AG04450 (cell line): ENCODE measurements around the gene GPANK1. TPM values are rescaled to one million over a fixed set of nuclear protein-coding genes. Genes with fewer than 3 reads are reported as not detected.
A peak's percentile ranks its signal among the peaks of the same experiment; 100 is the strongest.

Experiments
- CTCF ChIA-PET: fragments of 300-600, 350-600 bp; formaldehyde crosslinking; extraction: SDS; loops from one replicate; lab custom pipeline; 2022; ENCODE audit warnings: antibody characterized with exemption, inconsistent platforms; lab: Charles Lee
- POLR2A ChIA-PET: fragments of 350-600 bp; formaldehyde crosslinking; extraction: SDS; loops from one replicate; lab custom pipeline; 2021; ENCODE audit warnings: antibody characterized with exemption, inconsistent platforms; lab: Yijun Ruan, JAX
- DNase-seq: peaks from one replicate; pipeline ENCODE4 v3.0.0-alpha.2; 2011; ENCODE audit warnings: low read depth, low spot score
- H3K27ac ChIP-seq: one replicate; pipeline ENCODE4 v1.5.1; 2012; ENCODE audit warnings: low read depth, low read length, control low read depth
- H3K27me3 ChIP-seq: one replicate; pipeline ENCODE4 v1.6.0; 2012; ENCODE audit warnings: low read length; ENCODE audit not compliant: control insufficient read depth, insufficient read depth
- H3K4me3 ChIP-seq: 2 replicates; pipeline ENCODE4 v1.5.1; 2011; ENCODE audit warnings: mild to moderate bottlenecking, low read depth, low read length, control low read depth
- H3K9me3 ChIP-seq: 2 replicates; pipeline ENCODE4 v1.5.1; 2012; ENCODE audit warnings: low read length; ENCODE audit not compliant: control insufficient read depth, insufficient read depth
- polyA minus RNA-seq: library from RNA; depleted of rRNA, polyadenylated mRNA; stranded (reverse); fragments of >200 nt; gene quantifications from 2 replicates; pipeline ENCODE4 v1.2.3, GENCODE V29; 2011; rRNA and poly(A)+ RNA removed
- polyA plus RNA-seq: library from polyadenylated mRNA; depleted of rRNA; stranded (reverse); fragments of >200 nt; gene quantifications from 2 replicates; pipeline ENCODE4 v1.2.3, GENCODE V29; 2011; rRNA removed
- TF ChIP-seq, protein P1 (sequence below): IDR thresholded peaks from 2 replicates; pipeline ENCODE4 v1.5.1; 2011; ENCODE audit warnings: low read depth, low read length, control low read depth, inconsistent platforms

Gene GPANK1
- 12.7 and 13.5 TPM in 2 replicates for polyA plus RNA-seq
- 7.2 and 7.5 TPM in 2 replicates for polyA minus RNA-seq

DNA sequence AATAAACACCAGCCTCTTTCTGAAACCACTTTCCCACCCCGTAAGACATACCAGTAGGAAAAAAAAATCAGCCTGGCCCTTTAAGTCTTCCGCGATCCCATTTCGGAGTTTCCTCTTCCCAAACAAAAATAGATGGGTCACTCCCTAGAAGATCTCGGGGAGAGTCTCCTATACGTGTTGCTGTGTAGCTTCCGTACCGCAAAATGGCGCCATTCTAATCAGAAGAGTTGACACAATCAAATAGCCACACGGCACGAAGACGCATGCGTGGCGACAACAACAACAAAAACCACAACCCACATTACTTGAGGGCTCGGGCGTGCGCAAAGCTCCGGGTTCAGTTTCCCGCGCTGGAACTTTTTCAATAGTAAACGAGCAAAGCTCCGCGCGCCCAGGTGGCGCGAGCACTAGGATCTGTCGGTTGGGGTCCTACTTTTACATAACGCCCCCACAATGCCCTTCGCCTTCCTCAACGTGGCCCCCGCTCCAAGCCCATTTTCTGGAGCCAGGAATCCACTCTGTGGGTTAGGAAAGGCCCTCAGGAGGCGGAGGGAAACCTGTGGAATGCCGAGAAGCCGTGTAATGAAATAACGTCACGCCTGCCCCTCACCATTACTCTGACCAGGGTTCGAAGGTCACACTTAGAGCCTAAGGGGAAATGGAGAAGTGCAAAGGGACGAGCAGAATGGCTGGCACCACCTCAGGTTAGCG, at the start of gene GPANK1:
TSS of gene GPANK1 (minus strand) at position 208 of the 711 bp plus-strand sequence. CDS start 519 bp downstream, outside the sequence.
- no peaks in the 10 kb centered on the region for H3K27me3 ChIP-seq
- DNase-seq = peak; percentile 87
- TF ChIP-seq, protein P1, sequence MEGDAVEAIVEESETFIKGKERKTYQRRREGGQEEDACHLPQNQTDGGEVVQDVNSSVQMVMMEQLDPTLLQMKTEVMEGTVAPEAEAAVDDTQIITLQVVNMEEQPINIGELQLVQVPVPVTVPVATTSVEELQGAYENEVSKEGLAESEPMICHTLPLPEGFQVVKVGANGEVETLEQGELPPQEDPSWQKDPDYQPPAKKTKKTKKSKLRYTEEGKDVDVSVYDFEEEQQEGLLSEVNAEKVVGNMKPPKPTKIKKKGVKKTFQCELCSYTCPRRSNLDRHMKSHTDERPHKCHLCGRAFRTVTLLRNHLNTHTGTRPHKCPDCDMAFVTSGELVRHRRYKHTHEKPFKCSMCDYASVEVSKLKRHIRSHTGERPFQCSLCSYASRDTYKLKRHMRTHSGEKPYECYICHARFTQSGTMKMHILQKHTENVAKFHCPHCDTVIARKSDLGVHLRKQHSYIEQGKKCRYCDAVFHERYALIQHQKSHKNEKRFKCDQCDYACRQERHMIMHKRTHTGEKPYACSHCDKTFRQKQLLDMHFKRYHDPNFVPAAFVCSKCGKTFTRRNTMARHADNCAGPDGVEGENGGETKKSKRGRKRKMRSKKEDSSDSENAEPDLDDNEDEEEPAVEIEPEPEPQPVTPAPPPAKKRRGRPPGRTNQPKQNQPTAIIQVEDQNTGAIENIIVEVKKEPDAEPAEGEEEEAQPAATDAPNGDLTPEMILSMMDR = 0 out of 2 replicates have a peak, but pooled peaks have one; percentile 5
- POLR2A ChIA-PET = interaction anchor here (0.6 to 1.9 kb wide), 10 partner anchors 9 to 198 kb away, joined by 3 to 11 read pairs (median 4); partner anchors contain the start of genes ABHD16A, BAG6, HSPA1B and NEU1
- peak within 1 kb of the TSS; percentile 90 for H3K27ac ChIP-seq
- CTCF ChIA-PET = interaction anchor here (0.6 to 2.1 kb wide), 8 partner anchors 11 to 288 kb away, joined by 3 to 7 read pairs (median 4); partner anchors contain the start of genes ATP6V1G2, BAG6 and LSM2
- no peaks in the 10 kb centered on the region; the same call in 1 of the 2 replicates for H3K9me3 ChIP-seq
- H3K4me3 ChIP-seq = peak within 1 kb of the TSS; percentile 98

DNA sequence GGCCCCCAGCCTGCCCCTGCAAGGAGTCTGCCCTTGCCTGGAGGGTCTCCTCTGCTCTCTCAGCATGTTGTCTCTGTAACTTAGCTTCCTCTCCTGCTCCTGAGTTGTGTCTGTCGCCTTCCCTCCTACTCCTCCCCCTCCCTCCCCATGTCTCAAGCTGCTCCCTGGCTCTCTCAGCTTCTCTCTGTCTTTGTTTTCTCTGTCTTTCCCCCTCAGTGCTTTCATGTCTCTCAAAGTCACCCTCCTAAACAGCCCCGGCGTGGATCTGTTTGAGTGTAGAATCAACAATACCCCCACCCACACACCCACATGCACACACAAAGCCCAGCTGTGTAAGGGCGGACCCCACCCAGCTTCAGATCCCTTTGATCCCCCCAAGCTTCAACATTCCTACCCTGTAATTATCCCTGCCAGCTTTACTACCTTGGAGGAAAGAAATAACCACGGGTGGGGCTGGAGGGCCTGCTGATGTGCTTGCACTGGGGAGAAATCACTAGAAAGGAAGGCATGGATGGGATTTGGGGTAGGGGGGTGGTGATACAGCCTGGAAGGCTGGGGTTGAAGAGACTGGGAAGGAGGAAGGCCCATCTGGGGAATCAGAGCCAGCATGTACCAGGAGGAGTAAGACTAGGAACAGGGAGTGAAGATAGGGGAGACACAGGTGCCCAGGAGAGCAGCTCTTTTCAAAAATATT, 49.3 kb upstream of the GPANK1 start:
- Histone ChIP-seq H3K27me3 (peaks cover 37% of the 10 kb centered on the region), H3K9me3 (no peaks in the 10 kb centered on the region), H3K27ac (no peak overlapping the region), H3K4me3 (no peak overlapping the region)
- DNase-seq = no peak
- POLR2A ChIA-PET = interaction anchor here (0.7 to 1.1 kb wide), 3 partner anchors 10 to 113 kb away, joined by 3 to 5 read pairs (median 3); partner anchors contain the start of gene HSPA1B
- TF ChIP-seq, protein P1 = no peak
- CTCF ChIA-PET = interaction anchor here (1.4 to 2.2 kb wide), 2 partner anchors 10 to 82 kb away, joined by 3 to 6 read pairs; partner anchors contain the start of genes ABHD16A and VARS1

DNA sequence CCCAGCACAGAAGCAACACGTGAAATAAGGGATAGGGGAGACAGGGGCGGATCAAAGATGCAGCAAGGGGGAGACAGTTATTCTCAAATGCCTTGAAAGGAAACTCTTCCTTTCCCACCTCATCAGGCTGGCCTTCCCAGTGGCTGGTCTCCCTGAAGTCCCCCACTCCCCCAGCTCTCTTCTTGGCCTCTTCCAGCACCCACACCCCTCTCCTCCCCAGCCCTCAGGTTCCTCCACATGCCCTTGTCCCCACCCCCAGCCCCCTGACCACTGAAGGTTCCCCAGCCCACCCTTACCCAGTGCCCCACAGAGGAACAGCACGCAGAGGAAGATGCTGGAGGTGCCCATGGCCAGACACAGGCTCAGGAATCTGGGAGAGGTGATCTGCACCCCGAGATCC, 48.7 kb upstream of the GPANK1 start:
- Histone ChIP-seq H3K27ac (no peak overlapping the region), H3K4me3 (no peak overlapping the region), H3K27me3 (peaks cover 34% of the 10 kb centered on the region), H3K9me3 (no peaks in the 10 kb centered on the region)
- POLR2A ChIA-PET = interaction anchor here (0.8 to 1.1 kb wide), 2 partner anchors 10 to 114 kb away, joined by 3 read pairs; partner anchors contain the start of gene HSPA1B
- no peak for DNase-seq
- CTCF ChIA-PET = interaction anchor here (1.5 to 2.2 kb wide), 2 partner anchors 10 to 78 kb away, joined by 4 to 6 read pairs; partner anchors contain the start of gene ABHD16A
- TF ChIP-seq, protein P1 = no peak

DNA sequence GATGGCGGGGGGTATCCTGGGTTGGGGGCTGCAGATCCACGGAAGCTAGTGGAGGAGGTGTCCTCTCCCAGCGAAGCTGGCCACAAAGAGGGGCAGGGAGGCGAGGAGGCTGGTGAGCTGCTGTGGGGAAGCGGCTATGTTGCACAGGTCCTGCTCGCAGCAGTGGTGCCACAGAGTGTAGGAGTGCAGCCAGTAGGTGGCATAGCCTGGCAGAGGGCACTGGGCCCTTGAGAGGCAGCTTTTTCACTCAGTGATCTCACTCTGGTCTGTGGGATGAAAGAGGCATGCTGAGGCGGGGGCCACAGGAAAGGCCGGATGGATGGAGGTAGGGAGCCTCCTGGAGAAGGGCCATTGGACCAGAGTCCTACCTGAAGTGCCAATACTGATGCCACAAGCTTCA, 47.5 kb upstream of the GPANK1 start:
- ChIA-PET POLR2A (no interaction called here), CTCF (interaction anchor here (1.5 to 2.2 kb wide), 2 partner anchors 9 to 79 kb away, joined by 4 to 6 read pairs; partner anchors contain the start of gene ABHD16A)
- Histone ChIP-seq H3K9me3 (no peaks in the 10 kb centered on the region), H3K27ac (no peak overlapping the region), H3K27me3 (peaks cover 33% of the 10 kb centered on the region), H3K4me3 (no peak overlapping the region)
- TF ChIP-seq, protein P1 = no peak
- no peak for DNase-seq
